Measurements from ENCODE around the gene ABCA8.

DNA sequence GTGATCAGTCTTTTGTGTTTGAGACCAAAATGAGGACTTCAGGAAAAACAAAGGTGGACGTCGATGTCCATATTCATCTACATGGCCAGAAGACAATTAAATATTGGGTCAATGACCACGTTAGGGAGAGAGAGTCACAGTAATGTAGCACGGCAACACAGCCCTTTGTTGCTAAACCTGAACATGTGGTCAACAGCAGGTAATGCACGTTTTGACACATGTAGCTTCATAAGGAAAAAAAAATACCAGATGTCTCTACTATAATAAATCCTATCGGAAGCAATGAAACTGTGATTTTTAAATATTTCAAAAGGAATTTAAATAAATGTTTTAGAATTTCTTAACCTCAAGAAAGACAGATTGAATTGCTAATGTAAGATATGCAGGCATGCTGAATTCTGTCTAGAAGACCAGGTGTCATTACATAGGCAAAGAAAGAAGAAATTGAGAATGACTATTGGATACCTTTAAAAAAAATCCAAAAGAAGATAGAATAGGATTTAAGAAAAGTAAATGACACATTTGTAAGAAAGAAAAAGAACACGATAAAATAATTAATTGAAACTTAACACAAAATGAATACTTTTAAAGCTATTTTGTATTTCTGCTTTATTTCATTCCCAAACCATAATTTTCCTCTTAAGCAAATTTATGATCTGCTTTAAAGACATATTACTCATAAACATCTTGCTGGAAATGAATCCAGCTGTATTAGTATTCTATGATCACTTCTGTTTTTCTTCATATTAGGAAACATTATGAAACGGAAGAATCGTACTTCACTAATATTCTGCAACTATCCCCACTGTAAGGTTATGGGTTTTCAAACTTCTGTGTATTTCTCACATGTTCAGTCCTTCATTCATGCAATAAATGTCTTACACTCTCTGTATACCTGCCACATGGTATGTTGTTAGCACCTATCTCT is 30.1 kb downstream of the ABCA8 start:
- TF ChIP-seq, protein P1, sequence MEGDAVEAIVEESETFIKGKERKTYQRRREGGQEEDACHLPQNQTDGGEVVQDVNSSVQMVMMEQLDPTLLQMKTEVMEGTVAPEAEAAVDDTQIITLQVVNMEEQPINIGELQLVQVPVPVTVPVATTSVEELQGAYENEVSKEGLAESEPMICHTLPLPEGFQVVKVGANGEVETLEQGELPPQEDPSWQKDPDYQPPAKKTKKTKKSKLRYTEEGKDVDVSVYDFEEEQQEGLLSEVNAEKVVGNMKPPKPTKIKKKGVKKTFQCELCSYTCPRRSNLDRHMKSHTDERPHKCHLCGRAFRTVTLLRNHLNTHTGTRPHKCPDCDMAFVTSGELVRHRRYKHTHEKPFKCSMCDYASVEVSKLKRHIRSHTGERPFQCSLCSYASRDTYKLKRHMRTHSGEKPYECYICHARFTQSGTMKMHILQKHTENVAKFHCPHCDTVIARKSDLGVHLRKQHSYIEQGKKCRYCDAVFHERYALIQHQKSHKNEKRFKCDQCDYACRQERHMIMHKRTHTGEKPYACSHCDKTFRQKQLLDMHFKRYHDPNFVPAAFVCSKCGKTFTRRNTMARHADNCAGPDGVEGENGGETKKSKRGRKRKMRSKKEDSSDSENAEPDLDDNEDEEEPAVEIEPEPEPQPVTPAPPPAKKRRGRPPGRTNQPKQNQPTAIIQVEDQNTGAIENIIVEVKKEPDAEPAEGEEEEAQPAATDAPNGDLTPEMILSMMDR (conservative IDR thresholded peaks at IDR 0.05 in 1 of 2, IDR thresholded peaks at IDR 0.05 in 1 of 2; ENCODE audit: low read depth in 1 of 2, low read length in 2 of 2) = no peak
- TF ChIP-seq EZH2 (IDR thresholded peaks at IDR 0.05; ENCODE audit: low read length, missing control alignments) = no peak

Data from fibroblast of lung (primary cell).